GM19043 (cell line): ENCODE measurements around the gene TSGA10.
A peak's percentile ranks its signal among the peaks of the same experiment; 100 is the strongest.
"Not testable (repeated sequence)": the region's sequence is repeated elsewhere in the genome, so short reads cannot be mapped to it uniquely, and the experiment has no call there.

Experiments used
- ATAC-seq: cut with Tn5 transposase; IDR thresholded peaks from one replicate; pipeline ENCODE4 v1.9.1; 2021; ENCODE audit warnings: low read depth; ENCODE audit not compliant: unreplicated experiment

The TSGA10 gene

GRCh38 chr2:99084256-99084655, 70.5 kb downstream of the TSGA10 start:
- no peak for ATAC-seq

DNA sequence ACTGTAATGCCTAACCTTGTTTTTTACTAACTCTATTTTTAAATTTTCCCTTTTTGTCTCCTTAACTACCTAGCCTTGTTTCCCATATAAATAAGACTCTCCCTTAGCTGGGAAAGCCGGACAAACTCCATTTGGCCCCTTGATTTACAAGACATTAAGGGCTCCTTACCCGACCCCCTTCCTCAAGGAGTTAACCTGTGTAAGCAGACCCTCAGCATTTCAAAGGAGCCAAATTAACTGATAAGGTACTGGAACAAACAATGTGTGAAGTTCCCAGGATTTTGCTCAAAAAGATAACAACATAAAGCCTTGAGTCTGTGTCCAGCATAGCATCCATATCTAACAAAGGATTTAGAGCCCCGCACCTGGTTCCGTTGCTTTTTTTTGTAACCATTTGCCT, 72.9 kb downstream of the TSGA10 start:
- ATAC-seq, result no peak

DNA sequence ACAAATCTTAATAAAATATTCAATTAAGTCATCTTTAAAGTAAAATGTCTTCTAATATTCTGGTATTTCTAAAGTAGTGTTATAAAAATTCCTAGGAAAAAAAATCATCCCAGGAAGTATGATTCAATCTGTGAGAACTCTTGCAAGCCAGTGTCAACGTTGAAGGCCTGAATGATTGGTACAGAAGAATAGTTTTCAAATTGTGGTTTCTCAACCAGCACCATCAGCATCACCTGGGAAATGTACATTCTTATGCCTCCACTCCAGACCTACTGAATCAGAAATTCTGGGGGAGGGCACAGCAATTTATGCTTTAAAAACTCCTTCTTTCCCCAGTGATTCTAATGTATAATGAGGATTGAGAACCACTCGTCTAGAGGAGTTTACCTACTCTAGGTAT, 75.5 kb downstream of the TSGA10 start:
- ATAC-seq, result no peak

DNA sequence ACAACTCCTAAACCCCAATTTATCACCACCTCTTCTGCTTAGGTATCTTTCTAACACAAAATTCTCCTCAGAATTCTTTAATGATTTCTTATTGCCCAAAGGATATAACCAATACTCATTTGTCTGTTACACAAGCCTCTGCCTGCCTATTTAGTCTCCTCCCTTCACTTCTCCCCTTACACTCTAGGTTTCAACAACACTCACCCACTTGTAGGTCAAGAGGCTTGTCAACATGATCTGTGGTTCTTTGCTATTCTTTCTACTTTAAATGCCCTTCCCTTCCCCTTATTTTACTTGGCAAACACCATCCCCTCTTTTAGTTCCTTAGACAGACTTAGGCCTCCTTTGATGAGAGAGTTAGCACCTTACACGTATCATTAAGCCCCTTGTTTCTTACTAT, 82.2 kb downstream of the TSGA10 start:
- ATAC-seq, result no peak

- no peak for ATAC-seq
Measured at GRCh38 chr2:99067871-99068625, 86.7 kb downstream of the TSGA10 start.

DNA sequence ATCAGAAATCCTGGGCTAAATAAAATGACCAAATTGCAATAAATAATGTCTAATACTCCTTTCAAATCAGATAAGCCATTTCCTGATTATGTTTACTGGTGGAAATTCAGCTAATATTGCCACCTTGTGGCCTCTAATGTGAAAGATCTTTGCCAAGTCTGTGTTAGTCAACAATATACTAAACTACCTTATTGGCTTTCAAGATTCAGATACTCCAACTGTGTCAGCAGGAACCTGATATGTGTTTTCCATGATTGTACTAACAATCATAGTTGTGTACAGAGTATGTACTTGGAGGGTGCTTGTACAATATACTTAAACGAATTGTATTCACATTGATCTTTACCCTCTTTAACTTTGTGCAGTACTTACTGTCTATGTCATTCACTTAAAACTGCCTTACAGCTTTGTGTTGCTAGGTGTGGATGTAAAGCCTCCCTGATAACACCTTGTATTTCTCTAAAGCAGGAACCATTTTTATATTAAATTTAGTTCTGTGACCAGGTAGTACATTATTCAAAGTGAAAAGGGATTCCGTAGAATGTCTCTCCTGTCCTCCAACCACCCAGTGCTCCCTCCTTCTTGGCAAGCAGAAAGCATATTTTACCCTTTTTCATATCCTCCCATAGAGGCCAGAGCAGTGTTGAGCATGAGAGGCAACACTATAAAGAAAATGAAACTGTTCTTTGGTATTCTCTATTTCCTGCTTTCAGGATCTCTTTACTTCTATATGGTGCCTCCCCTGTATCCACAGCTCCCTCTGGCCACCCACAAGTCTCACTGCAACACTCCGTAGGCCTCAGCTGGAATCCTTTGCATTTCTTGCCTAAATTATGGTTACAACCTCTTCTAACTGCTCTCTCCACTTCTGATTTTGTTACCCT, 88.4 kb downstream of the TSGA10 start:
- ATAC-seq, result peak; percentile 94

DNA sequence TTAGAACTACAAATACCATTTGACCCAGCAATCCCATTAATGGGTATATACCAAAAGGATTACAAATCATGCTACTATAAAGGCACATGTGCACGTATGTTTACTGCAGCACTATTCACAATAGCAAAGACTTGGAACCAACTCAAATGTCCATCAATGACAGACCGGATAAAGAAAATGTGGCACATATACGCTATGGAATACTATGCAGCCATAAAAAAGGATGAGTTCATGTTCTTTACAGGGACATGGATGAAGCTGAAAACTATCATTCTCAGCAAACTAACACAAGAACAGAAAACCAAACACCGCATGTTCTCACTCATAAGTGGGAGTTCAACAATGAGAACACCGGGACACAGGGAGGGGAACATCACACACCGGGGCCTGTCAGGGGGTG, 105.6 kb downstream of the TSGA10 start:
- ATAC-seq, result not testable (repeated sequence)

GRCh38 chr2:99040736-99041300, 113.9 kb downstream of the TSGA10 start:
- ATAC-seq, result not testable (repeated sequence)

- ATAC-seq, result no peak
Measured at GRCh38 chr2:99035920-99036319, 118.8 kb downstream of the TSGA10 start.

DNA sequence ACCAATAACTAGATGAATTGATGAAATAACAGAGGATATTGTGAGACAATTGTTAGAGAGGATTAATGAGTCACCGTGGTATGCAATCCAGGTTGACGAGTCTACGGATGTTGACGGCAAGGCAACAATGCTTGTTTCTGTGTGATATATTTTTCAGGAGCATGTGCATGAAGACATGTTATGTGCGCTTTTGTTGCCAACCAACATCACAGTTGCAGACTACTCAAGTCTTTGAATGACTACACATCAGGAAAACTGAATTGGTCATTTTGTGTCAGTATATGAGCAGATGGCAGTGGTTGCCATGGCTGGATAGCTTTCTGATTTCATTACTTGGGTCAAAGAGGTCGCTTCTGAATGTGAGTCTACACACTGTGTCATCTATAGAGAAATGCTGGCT, 122.0 kb downstream of the TSGA10 start:
- no peak for ATAC-seq

- ATAC-seq, result no peak
Measured at GRCh38 chr2:99032001-99032400, 122.7 kb downstream of the TSGA10 start.

DNA sequence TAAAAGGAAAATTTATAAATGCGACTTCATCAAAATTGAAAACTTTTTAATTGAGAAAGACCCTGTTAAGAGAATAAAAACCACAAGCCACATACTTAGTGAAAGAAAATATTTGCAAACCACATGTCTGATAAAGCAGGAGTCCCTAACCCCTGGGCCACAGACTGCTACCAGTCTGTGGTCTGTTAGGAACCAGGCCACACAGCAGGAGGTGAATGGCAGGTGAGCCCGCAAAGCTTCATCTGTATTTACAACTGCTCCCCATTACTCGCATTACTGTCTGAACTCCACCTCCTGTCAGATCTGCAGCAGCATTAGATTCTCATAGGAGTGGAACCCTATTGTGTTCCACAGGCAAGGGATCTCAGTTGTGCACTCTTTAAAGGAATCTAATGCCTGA, 123.3 kb downstream of the TSGA10 start:
- ATAC-seq, result no peak

DNA sequence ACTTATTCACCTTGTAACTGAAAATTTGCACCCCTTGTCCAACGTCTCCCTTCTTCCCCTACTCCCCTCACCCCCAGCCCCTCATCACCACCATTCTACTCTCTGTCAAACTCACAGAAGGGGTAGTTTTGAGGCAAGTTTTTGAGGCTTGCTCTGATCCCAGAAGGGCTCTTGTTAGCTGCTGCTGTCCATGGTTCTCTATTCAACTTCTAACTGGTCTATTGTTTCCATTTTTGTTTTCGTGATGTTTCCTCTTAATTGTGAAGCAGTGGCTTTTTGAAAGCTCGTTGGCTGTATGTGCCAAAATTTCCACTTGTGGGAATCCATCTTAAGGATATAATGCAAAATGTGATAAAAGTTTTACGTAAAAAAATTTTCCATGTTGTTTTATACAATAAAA, 126.2 kb downstream of the TSGA10 start:
- no peak for ATAC-seq

DNA sequence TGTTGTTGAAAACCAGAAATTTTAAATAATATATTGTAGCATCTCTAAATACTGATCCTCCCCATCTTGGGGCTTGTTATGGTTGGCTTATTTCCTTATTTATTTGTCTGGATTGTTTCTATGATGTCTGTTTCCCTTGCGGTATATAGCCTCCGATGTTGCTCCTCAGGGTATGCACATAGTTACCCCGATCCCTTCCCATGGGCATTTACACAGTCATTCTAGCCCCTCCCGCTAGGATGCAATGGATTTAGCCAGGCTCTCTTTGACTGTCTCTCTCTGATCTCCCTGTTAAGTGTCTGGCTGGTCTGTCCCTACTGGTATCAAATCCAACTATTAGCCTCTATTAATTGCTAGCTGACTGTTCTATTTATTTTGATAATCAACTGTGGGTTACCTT, 126.9 kb downstream of the TSGA10 start:
- ATAC-seq, result no peak

DNA sequence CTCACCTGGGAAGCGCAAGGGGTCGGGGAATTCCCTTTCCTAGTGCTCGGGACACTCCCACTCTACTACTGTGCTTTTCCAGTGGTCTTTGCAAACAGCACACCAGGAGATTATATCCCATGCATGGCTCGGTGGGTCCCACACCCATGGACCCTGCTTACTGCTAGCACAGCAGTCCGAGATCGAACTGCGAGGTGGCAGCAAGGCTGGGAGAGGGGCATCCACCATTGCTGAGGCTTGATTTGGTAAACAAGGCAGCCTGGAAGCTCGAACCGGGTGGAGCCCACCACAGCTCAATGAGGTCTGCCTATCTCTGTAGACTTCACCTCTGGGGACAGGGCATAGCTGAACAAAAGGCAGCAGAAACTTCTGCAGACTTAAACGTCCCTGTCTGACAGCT, 154.0 kb downstream of the TSGA10 start:
- ATAC-seq, result no peak

GRCh38 chr2:98988695-98989094, 166.0 kb downstream of the TSGA10 start:
- not testable (repeated sequence) for ATAC-seq

DNA sequence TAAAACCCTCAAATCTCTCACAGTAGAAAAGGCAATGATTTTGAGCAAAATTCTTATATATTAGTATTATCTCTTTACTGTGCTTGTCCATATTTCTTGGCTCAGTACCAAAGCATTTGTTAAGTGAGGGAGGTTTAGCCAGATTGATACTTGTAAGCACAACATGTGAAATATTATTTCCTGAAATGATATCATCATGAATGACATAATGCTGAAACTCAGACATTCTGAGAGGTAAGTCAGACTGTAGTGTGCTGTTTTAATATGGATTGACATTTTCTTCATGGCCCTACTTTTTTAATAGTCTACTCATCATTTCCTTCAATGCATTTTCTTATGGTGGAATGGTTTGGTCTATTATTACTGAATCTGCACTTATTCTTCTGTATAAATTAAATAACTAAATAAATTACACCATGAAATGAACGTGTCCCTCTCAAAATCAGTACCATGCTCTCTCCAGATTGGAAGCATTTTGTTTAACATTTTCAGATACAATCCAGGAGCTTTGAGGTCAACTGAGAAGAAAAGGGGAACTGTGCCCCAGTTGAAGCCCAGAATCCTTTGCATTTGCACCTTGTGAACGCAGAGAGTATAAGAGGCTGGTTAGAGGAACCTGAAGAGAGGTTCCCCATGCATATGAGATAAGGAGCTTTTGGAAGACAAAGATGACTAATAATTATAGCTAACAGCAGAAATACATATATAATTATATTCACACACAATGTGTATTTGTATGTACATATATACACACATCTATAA, 168.7 kb downstream of the TSGA10 start:
- ATAC-seq, result no peak

GRCh38 chr2:98975611-98976010, 179.1 kb downstream of the TSGA10 start:
- no peak for ATAC-seq

DNA sequence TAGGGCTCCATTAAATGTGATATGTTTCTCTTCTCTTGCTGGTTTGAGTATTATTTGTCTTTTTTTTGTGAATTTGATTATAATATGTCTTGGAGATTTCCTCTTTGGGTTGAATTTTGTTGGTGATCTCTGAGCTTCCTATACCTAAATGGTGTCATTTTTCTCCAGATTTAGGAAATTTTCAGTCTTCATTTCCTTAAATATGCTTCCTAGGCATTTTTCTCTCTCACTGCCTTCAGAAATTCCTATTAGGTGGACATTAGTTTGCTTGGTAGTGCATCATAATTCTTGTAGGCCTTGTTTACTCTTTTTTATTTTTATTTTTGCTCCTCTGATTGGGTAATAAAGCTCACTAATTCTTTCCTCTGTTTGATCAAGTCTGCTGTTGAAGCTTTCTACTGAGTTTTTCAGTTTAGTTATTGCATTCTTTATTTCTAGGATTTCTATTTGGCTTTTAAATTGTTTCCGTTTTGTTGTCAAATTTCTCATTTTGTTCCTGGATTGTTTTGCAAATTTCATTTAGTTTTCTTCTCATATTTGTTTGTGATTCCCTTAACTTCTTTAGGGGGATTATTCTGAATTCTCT, 182.1 kb downstream of the TSGA10 start:
- ATAC-seq, result no peak

- ATAC-seq, result no peak
Measured at GRCh38 chr2:98959810-98960507, 194.8 kb downstream of the TSGA10 start.
